ENCODE measurements around the gene FHIT.

- TF ChIP-seq CTCF (conservative IDR thresholded peaks at IDR 0.05) (no peak), EZH2 (IDR thresholded peaks at IDR 0.05; ENCODE audit: low read depth) (no peak)
Observed at GRCh38 chr3:60574046-60574769, 677.0 kb downstream of the FHIT start.

Measured in PC-9 (cell line).